HCT116 (cell line): ENCODE results near the gene GGPS1. TPM values are rescaled to one million over a fixed set of nuclear protein-coding genes. Genes with fewer than 3 reads are reported as not detected.

Experiments used
- ATAC-seq: fragments of 200-7000 bp; cut with Tn5 transposase; 2 replicates; pipeline ENCODE4 v1.9.1; 2020; ENCODE audit warnings: mild to moderate bottlenecking, moderate library complexity
- BruUV-seq: library from RNA; stranded (reverse); fragments of 400-500 nt; replicated peaks from 2 replicates; lab custom pipeline; 2021; lab: Mats Ljungman, UMichigan
- CTCF ChIA-PET: fragments of 300-600 bp; sonication (Branson Sonifier 250); formaldehyde crosslinking; loops from one replicate; lab custom pipeline; 2021; ENCODE audit warnings: antibody characterized with exemption; lab: Charles Lee
- POLR2A ChIA-PET: fragments of 300-600, 350-600 bp; sonication (Branson Sonifier 250); formaldehyde crosslinking; loops from one replicate; lab custom pipeline; 2021; ENCODE audit warnings: antibody characterized with exemption; lab: Charles Lee
- RAD21 ChIA-PET, 2 experiments: fragments of 300-600 bp; sonication (Branson Sonifier 250); formaldehyde crosslinking; loops; one replicate each; lab custom pipeline; 2023; ENCODE audit warnings: low total read pairs in 2 of 2; ENCODE audit not compliant: uncharacterized antibody in 2 of 2, unreplicated experiment in 2 of 2, low non-redundant PET in 1 of 2; lab: Charles Lee
- DNase-seq: peaks from one replicate; pipeline ENCODE4 v3.0.0-alpha.2; 2010; ENCODE audit warnings: low read depth, low spot score
- H2AFZ ChIP-seq: fragments of 200-600 bp; shearing (Covaris generic), sonication (generic); 2 replicates; pipeline ENCODE4 v1.6.1; 2017; ENCODE audit warnings: low read depth, mixed run types, mixed read lengths, antibody characterized with exemption, low read length; ENCODE audit not compliant: poor library complexity, severe bottlenecking
- H3K27ac ChIP-seq: 2 replicates; pipeline ENCODE4 v1.5.1; 2012; ENCODE audit warnings: low read depth, low read length
- H3K27me3 ChIP-seq: fragments of 200-600 bp; sonication (generic); 2 replicates; pipeline ENCODE4 v1.6.1; 2016; ENCODE audit warnings: mixed run types, low read length, mixed read lengths; ENCODE audit not compliant: insufficient read depth
- H3K36me3 ChIP-seq, 2 experiments: fragments of 200-500 bp in 1 of 2; fragments of 200-600 bp in 1 of 2; sonication (Bioruptor generic) in 1 of 2; sonication (generic) in 1 of 2; 2 replicates each; pipeline versions ENCODE4 v1.5.1 to v1.6.1; 2014 to 2016; ENCODE audit warnings: low read length in 2 of 2, inconsistent platforms in 1 of 2, mixed read lengths in 1 of 2, mixed run types in 1 of 2; ENCODE audit not compliant: insufficient read depth in 2 of 2, control insufficient read depth in 1 of 2
- H3K4me1 ChIP-seq, 2 experiments: fragments of 200-600 bp in 1 of 2; sonication (generic) in 1 of 2; 2 replicates each; pipeline versions ENCODE4 v1.5.1 to v1.6.1; 2012 to 2017; ENCODE audit warnings: low read length in 2 of 2, inconsistent platforms in 1 of 2, mild to moderate bottlenecking in 1 of 2, mixed read lengths in 1 of 2, mixed run types in 1 of 2, moderate library complexity in 1 of 2; ENCODE audit not compliant: insufficient read depth in 2 of 2, control insufficient read depth in 1 of 2
- H3K4me2 ChIP-seq: fragments of 200-600 bp; sonication (generic); 2 replicates; pipeline ENCODE4 v1.6.1; 2017; ENCODE audit warnings: mixed run types, low read length, mixed read lengths
- H3K4me3 ChIP-seq, 2 experiments: fragments of 200-600 bp in 1 of 2; sonication (generic) in 1 of 2; replicated peaks in 1 of 2; 2 replicates each; pipeline ENCODE4 v1.5.1; 2011 to 2016; ENCODE audit warnings: low read length in 2 of 2, control low read depth in 1 of 2, low read depth in 1 of 2, mild to moderate bottlenecking in 1 of 2, mixed read lengths in 1 of 2, mixed run types in 1 of 2
- H3K79me2 ChIP-seq: fragments of 200-600 bp; sonication (generic); 2 replicates; pipeline ENCODE4 v1.6.1; 2017; ENCODE audit warnings: mild to moderate bottlenecking, mixed run types, low read length, moderate library complexity, mixed read lengths; ENCODE audit not compliant: insufficient read depth
- H3K9ac ChIP-seq: fragments of 200-600 bp; sonication (generic); 2 replicates; pipeline ENCODE4 v1.6.1; 2016; ENCODE audit warnings: low read length, mixed read lengths
- H3K9me2 ChIP-seq: fragments of 200-600 bp; sonication (generic), shearing (Covaris generic); 2 replicates; pipeline ENCODE4 v1.6.1; 2017; ENCODE audit warnings: mixed run types, mild to moderate bottlenecking, moderate library complexity; ENCODE audit not compliant: insufficient read depth
- H3K9me3 ChIP-seq, 2 experiments: fragments of 200-500 bp in 1 of 2; fragments of 200-600 bp in 1 of 2; sonication (Bioruptor generic) in 1 of 2; sonication (generic) in 1 of 2; 2 replicates each; pipeline ENCODE4 v1.6.1; 2014 to 2017; ENCODE audit warnings: low read length in 2 of 2, mixed read lengths in 2 of 2, inconsistent platforms in 1 of 2, low read depth in 1 of 2, mild to moderate bottlenecking in 1 of 2, mixed run types in 1 of 2, moderate library complexity in 1 of 2; ENCODE audit not compliant: control insufficient read depth in 1 of 2, insufficient read depth in 1 of 2
- H4K20me1 ChIP-seq: fragments of 200-600 bp; sonication (generic), shearing (Covaris generic); 2 replicates; pipeline ENCODE4 v1.6.1; 2017; ENCODE audit warnings: mixed run types, mild to moderate bottlenecking, moderate library complexity; ENCODE audit not compliant: insufficient read depth
- CEBPB ChIP-seq: IDR thresholded peaks from 2 replicates; pipeline ENCODE4 v1.6.1; 2012; ENCODE audit warnings: low read depth
- EGR1 ChIP-seq: IDR thresholded peaks from 2 replicates; pipeline ENCODE4 v1.6.1; 2012; ENCODE audit warnings: low read depth
- ELF1 ChIP-seq: IDR thresholded peaks from 2 replicates; pipeline ENCODE4 v1.6.1; 2012; ENCODE audit warnings: low read depth, borderline replicate concordance
- EZH2 ChIP-seq: fragments of 200-600 bp; sonication (generic); IDR thresholded peaks from 2 replicates; pipeline ENCODE4 v1.6.1; 2017; ENCODE audit warnings: antibody characterized with exemption, mixed run types
- EZH2phosphoT487 ChIP-seq: fragments of 200-600 bp; IDR thresholded peaks from 2 replicates; pipeline ENCODE4 v1.6.1; 2018; ENCODE audit warnings: antibody characterized with exemption, borderline replicate concordance
- FOSL1 ChIP-seq: IDR thresholded peaks from 2 replicates; pipeline ENCODE4 v1.6.1; 2012; ENCODE audit warnings: low read depth
- JUND ChIP-seq: IDR thresholded peaks from 2 replicates; pipeline ENCODE4 v1.6.1; 2012
- POLR2A ChIP-seq: IDR thresholded peaks from 2 replicates; pipeline ENCODE4 v1.7.0; 2011; ENCODE audit warnings: borderline replicate concordance; ENCODE audit not compliant: insufficient read depth, insufficient read length; ENCODE audit errors: extremely low read depth
- POLR2AphosphoS5 ChIP-seq: IDR thresholded peaks from 2 replicates; pipeline ENCODE4 v1.6.1; 2011; ENCODE audit warnings: mild to moderate bottlenecking, low read depth, low read length, moderate library complexity
- RAD21 ChIP-seq: IDR thresholded peaks from 2 replicates; pipeline ENCODE4 v1.6.1; 2012; ENCODE audit warnings: low read depth, mild to moderate bottlenecking
- SIN3A ChIP-seq: IDR thresholded peaks from 2 replicates; pipeline ENCODE4 v1.6.1; 2012; ENCODE audit warnings: low read depth
- SP1 ChIP-seq: IDR thresholded peaks from 2 replicates; pipeline ENCODE4 v1.6.1; 2012; ENCODE audit warnings: low read depth
- SRF ChIP-seq: IDR thresholded peaks from 2 replicates; pipeline ENCODE4 v1.6.1; 2012; ENCODE audit warnings: low read depth
- TCF7L2 ChIP-seq: IDR thresholded peaks from 2 replicates; pipeline ENCODE4 v1.7.0; 2011; ENCODE audit warnings: borderline replicate concordance, inconsistent platforms; ENCODE audit not compliant: insufficient read depth, insufficient read length; ENCODE audit errors: extremely low read depth
- YY1 ChIP-seq: IDR thresholded peaks from 2 replicates; pipeline ENCODE4 v1.6.1; 2011; ENCODE audit warnings: low read length, low read depth, moderate library complexity, mild to moderate bottlenecking; ENCODE audit not compliant: insufficient replicate concordance; ENCODE audit errors: extremely low read depth
- intact Hi-C: fragments of 100-400 bp; cut with micrococcal nuclease; formaldehyde crosslinking; loops from 2 replicates; pipeline ENCODE4 v1.10.0; 2022
- total RNA-seq: library from RNA; stranded (reverse); gene quantifications from one replicate; pipeline ENCODE4 v1.2.1, GENCODE V29; 2021; ENCODE audit not compliant: unreplicated experiment
- TF ChIP-seq, protein P1 (sequence below): IDR thresholded peaks from 2 replicates; pipeline ENCODE4 v1.6.1; 2012
- TF ChIP-seq, protein P2 (sequence below), 3 experiments: fragments of 200-600 bp in 1 of 3; sonication (generic) in 1 of 3; IDR thresholded peaks in 2 of 3; conservative IDR thresholded peaks in 1 of 3; 2 replicates each; pipeline ENCODE4 v1.5.1; 2012 to 2017; ENCODE audit warnings: low read depth in 2 of 3, low read length in 2 of 3, antibody characterized with exemption in 1 of 3, borderline replicate concordance in 1 of 3, control low read depth in 1 of 3, mild to moderate bottlenecking in 1 of 3, mixed read lengths in 1 of 3, mixed run types in 1 of 3, moderate library complexity in 1 of 3; ENCODE audit not compliant: insufficient read depth in 1 of 3
- TF ChIP-seq, protein P3 (sequence below): IDR thresholded peaks from 2 replicates; pipeline ENCODE4 v1.6.1; 2012
- TF ChIP-seq, protein P4 (sequence below): IDR thresholded peaks from 2 replicates; pipeline ENCODE4 v1.6.1; 2011; ENCODE audit warnings: mild to moderate bottlenecking, low read length, moderate library complexity; ENCODE audit not compliant: insufficient replicate concordance; ENCODE audit errors: extremely low read depth
- TF ChIP-seq, protein P5 (sequence below): IDR thresholded peaks from 2 replicates; pipeline ENCODE4 v1.6.1; 2012; ENCODE audit warnings: low read depth

GGPS1 gene
- total RNA-seq, 1 experiment from 2014 or later = 30.6 TPM

DNA sequence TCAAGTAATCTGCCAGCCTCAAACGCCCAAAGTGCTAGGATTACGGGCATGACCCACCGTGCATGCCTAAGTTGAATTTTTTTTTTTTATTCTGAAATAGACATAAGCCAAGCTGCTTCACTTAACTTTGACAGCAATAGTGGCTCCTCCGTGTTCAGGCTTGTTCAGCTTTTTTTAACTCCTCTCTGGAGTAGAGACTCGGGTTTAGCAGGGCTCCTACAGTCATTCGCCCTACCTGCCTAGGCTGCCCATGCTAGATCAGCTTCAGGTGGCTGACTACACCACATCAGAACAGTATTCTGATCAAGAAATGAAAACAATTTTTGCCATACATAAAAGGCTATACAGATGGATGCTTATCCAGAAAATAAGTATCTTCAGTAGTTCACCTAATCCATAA is 15.1 kb upstream of the GGPS1 start:
- Histone ChIP-seq H3K36me3 (peaks cover 0 to 2% of the 10 kb centered on the region in 2 experiments; a peak in 1 of 4 replicates), H3K27ac (no peak overlapping the region), H4K20me1 (peaks cover 6% of the 10 kb centered on the region; the same call in 1 of the 2 replicates), H2AFZ (no peak overlapping the region), H3K4me1 (no peaks in the 10 kb centered on the region), H3K4me3 (no peak overlapping the region), H3K9me3 (no peaks in the 10 kb centered on the region), H3K27me3 (no peaks in the 10 kb centered on the region), H3K79me2 (peaks cover 81% of the 10 kb centered on the region), H3K4me2 (no peak overlapping the region), H3K9me2 (no peaks in the 10 kb centered on the region), H3K9ac (no peak overlapping the region)
- ChIA-PET CTCF (no interaction called here), POLR2A (no interaction called here), RAD21 (no interaction called here)
- no TSS peak for BruUV-seq
- ATAC-seq = no peak
- TF ChIP-seq TCF7L2 (no peak), EGR1 (no peak), RAD21 (no peak), FOSL1 (no peak), EZH2 (no peak), POLR2A (no peak), CEBPB (no peak), POLR2AphosphoS5 (no peak), EZH2phosphoT487 (no peak), SRF (no peak), SIN3A (no peak), YY1 (no peak), SP1 (no peak), JUND (no peak), ELF1 (no peak)
- TF ChIP-seq, protein P1, sequence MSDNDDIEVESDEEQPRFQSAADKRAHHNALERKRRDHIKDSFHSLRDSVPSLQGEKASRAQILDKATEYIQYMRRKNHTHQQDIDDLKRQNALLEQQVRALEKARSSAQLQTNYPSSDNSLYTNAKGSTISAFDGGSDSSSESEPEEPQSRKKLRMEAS = no peak
- TF ChIP-seq, protein P2, sequence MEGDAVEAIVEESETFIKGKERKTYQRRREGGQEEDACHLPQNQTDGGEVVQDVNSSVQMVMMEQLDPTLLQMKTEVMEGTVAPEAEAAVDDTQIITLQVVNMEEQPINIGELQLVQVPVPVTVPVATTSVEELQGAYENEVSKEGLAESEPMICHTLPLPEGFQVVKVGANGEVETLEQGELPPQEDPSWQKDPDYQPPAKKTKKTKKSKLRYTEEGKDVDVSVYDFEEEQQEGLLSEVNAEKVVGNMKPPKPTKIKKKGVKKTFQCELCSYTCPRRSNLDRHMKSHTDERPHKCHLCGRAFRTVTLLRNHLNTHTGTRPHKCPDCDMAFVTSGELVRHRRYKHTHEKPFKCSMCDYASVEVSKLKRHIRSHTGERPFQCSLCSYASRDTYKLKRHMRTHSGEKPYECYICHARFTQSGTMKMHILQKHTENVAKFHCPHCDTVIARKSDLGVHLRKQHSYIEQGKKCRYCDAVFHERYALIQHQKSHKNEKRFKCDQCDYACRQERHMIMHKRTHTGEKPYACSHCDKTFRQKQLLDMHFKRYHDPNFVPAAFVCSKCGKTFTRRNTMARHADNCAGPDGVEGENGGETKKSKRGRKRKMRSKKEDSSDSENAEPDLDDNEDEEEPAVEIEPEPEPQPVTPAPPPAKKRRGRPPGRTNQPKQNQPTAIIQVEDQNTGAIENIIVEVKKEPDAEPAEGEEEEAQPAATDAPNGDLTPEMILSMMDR (IDR thresholded peaks at IDR 0.05 in 2 of 3, conservative IDR thresholded peaks at IDR 0.05 in 1 of 3; ENCODE audit: borderline replicate concordance in 1 of 3, insufficient read depth in 1 of 3, low read depth in 2 of 3, low read length in 2 of 3) = no peak
- TF ChIP-seq, protein P3, sequence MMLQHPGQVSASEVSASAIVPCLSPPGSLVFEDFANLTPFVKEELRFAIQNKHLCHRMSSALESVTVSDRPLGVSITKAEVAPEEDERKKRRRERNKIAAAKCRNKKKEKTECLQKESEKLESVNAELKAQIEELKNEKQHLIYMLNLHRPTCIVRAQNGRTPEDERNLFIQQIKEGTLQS = no peak
- TF ChIP-seq, protein P4, sequence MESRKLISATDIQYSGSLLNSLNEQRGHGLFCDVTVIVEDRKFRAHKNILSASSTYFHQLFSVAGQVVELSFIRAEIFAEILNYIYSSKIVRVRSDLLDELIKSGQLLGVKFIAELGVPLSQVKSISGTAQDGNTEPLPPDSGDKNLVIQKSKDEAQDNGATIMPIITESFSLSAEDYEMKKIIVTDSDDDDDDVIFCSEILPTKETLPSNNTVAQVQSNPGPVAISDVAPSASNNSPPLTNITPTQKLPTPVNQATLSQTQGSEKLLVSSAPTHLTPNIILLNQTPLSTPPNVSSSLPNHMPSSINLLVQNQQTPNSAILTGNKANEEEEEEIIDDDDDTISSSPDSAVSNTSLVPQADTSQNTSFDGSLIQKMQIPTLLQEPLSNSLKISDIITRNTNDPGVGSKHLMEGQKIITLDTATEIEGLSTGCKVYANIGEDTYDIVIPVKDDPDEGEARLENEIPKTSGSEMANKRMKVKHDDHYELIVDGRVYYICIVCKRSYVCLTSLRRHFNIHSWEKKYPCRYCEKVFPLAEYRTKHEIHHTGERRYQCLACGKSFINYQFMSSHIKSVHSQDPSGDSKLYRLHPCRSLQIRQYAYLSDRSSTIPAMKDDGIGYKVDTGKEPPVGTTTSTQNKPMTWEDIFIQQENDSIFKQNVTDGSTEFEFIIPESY = no peak
- TF ChIP-seq, protein P5, sequence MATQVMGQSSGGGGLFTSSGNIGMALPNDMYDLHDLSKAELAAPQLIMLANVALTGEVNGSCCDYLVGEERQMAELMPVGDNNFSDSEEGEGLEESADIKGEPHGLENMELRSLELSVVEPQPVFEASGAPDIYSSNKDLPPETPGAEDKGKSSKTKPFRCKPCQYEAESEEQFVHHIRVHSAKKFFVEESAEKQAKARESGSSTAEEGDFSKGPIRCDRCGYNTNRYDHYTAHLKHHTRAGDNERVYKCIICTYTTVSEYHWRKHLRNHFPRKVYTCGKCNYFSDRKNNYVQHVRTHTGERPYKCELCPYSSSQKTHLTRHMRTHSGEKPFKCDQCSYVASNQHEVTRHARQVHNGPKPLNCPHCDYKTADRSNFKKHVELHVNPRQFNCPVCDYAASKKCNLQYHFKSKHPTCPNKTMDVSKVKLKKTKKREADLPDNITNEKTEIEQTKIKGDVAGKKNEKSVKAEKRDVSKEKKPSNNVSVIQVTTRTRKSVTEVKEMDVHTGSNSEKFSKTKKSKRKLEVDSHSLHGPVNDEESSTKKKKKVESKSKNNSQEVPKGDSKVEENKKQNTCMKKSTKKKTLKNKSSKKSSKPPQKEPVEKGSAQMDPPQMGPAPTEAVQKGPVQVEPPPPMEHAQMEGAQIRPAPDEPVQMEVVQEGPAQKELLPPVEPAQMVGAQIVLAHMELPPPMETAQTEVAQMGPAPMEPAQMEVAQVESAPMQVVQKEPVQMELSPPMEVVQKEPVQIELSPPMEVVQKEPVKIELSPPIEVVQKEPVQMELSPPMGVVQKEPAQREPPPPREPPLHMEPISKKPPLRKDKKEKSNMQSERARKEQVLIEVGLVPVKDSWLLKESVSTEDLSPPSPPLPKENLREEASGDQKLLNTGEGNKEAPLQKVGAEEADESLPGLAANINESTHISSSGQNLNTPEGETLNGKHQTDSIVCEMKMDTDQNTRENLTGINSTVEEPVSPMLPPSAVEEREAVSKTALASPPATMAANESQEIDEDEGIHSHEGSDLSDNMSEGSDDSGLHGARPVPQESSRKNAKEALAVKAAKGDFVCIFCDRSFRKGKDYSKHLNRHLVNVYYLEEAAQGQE = no peak
- intact Hi-C loops = no loop called here
- DNase-seq = no peak
